Left renal pelvis (tissue), 4 donors: ENCODE data around the gene SIRPB2. TPM values are rescaled to one million over a fixed set of nuclear protein-coding genes. Genes with fewer than 3 reads are reported as not detected.

Source experiments
- DNase-seq, 4 donors: peaks; one replicate each; pipeline ENCODE4 v3.0.0-alpha.2; 2013; ENCODE audit warnings: low read depth in 4 of 4, low spot score in 3 of 4
- polyA plus RNA-seq, 4 donors: library from polyadenylated mRNA; unstranded; fragments of 120-200 nt; gene quantifications; one replicate each; pipeline ENCODE4 v1.2.1, GENCODE V29; 2013; ENCODE audit not compliant: insufficient read length in 4 of 4

Gene SIRPB2
- polyA plus RNA-seq, result under 1 TPM; 0.41 to 0.88 (median 0.84) TPM

GRCh38 chr20:1491281-1491840, at the start of gene SIRPB2:
SIRPB2 (minus strand) TSS chr20:1491420; CDS start chr20:1491359, 61 bp downstream.
- no peak for DNase-seq

GRCh38 chr20:1539816-1540419, 48.7 kb upstream of the SIRPB2 start:
- DNase-seq, result no peak

GRCh38 chr20:1538655-1539054, 47.4 kb upstream of the SIRPB2 start:
- no peak for DNase-seq

- DNase-seq, result no peak
Observed at GRCh38 chr20:1537731-1538058, 46.5 kb upstream of the SIRPB2 start.

- no peak for DNase-seq
Observed at GRCh38 chr20:1536893-1537730, 45.9 kb upstream of the SIRPB2 start.

GRCh38 chr20:1535420-1536175, 44.4 kb upstream of the SIRPB2 start:
- DNase-seq, result no peak

- DNase-seq, result no peak
Observed at GRCh38 chr20:1534526-1534925, 43.3 kb upstream of the SIRPB2 start.

GRCh38 chr20:1533059-1533458, 41.8 kb upstream of the SIRPB2 start:
- DNase-seq, result no peak

- no peak for DNase-seq
Observed at GRCh38 chr20:1528811-1529210, 37.6 kb upstream of the SIRPB2 start.

- no peak for DNase-seq
Observed at GRCh38 chr20:1527923-1528322, 36.7 kb upstream of the SIRPB2 start.

- DNase-seq, result no peak
Observed at GRCh38 chr20:1526896-1527295, 35.7 kb upstream of the SIRPB2 start.

- DNase-seq, result no peak
Observed at GRCh38 chr20:1526310-1526709, 35.1 kb upstream of the SIRPB2 start.

GRCh38 chr20:1524004-1524403, 32.8 kb upstream of the SIRPB2 start:
- DNase-seq, result no peak

- DNase-seq, result no peak
Observed at GRCh38 chr20:1517010-1517409, 25.8 kb upstream of the SIRPB2 start.

GRCh38 chr20:1513801-1514200, 22.6 kb upstream of the SIRPB2 start:
- DNase-seq, result no peak

GRCh38 chr20:1509237-1509636, 18.0 kb upstream of the SIRPB2 start:
- no peak for DNase-seq

- no peak for DNase-seq
Observed at GRCh38 chr20:1508574-1508973, 17.4 kb upstream of the SIRPB2 start.

- no peak for DNase-seq
Observed at GRCh38 chr20:1507276-1507675, 16.1 kb upstream of the SIRPB2 start.

- no peak for DNase-seq
Observed at GRCh38 chr20:1505871-1506270, 14.7 kb upstream of the SIRPB2 start.

GRCh38 chr20:1505361-1505760, 14.1 kb upstream of the SIRPB2 start:
- no peak for DNase-seq

- DNase-seq, result peak; percentile 27 to 55 (median 36)
Observed at GRCh38 chr20:1503564-1504227, 12.5 kb upstream of the SIRPB2 start.
